ENCODE results near the gene TMCC2. TPM values are rescaled to one million over a fixed set of nuclear protein-coding genes. Genes with fewer than 3 reads are reported as not detected.

The TMCC2 gene
- total RNA-seq, 1 experiment from 2014 or later: 3.1 TPM

DNA sequence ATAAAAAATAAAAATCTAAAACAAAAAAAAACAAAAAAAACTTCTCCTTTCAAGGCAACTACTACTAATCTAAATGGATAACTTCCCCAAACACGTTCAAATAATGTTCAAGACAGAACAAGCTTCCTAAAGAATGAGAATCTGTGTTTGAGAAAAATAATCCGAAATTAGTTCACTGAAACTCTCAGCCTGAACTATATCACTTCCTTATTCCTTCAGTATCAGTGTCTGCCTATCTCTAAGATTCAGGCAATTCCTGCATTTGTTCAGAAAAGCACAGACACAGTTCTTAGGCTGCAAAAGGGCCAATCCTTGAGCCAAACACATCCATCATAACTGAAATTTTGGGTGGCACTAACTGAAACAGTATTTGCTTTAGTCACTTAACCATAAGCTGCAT is 38.6 kb upstream of the TMCC2 start:
- Histone ChIP-seq H3K36me3 (ENCODE audit: control insufficient read depth, insufficient read depth, low read length) (no peaks in the 10 kb centered on the region), H3K9me3 (ENCODE audit: control insufficient read depth, insufficient read depth, low read depth, low read length) (no peaks in the 10 kb centered on the region), H3K27me3 (ENCODE audit: control insufficient read depth, insufficient read depth, low read length) (no peaks in the 10 kb centered on the region), H3K4me3 (ENCODE audit: low read depth in 2 of 2, low read length in 2 of 2) (no peak overlapping the region), H3K27ac (ENCODE audit: low read length) (no peak overlapping the region), H3K4me1 (ENCODE audit: control insufficient read depth, insufficient read depth, low read length) (0 out of 2 replicates have a peak, but pooled peaks cover 6% of the 10 kb centered on the region)
- ChIA-PET CTCF (no interaction called here), POLR2A (no interaction called here)
- intact Hi-C loops (cut with micrococcal nuclease; ENCODE audit: unreplicated experiment): no loop called here
- no TSS peak for BruUV-seq (replicated peaks)
- in situ Hi-C loops (cut with HindIII; ENCODE audit: low pct_unique_long_range_greater_than_20kb, low sequenced_read_pairs): no loop called here
- DNase-seq (ENCODE audit: low read depth, low spot score) (no peak), ATAC-seq (no peak)
- TF ChIP-seq POLR2AphosphoS5 (IDR thresholded peaks at IDR 0.05; ENCODE audit: low read depth, low read length) (no peak), TCF7L2 (IDR thresholded peaks at IDR 0.05; ENCODE audit: low read depth, low read length) (no peak), REST (IDR thresholded peaks at IDR 0.05; ENCODE audit: insufficient read depth in 1 of 2, low read depth in 2 of 2, low read length in 1 of 2) (no peak), SIN3A (IDR thresholded peaks at IDR 0.05; ENCODE audit: borderline replicate concordance, insufficient read depth, low read depth, low read length) (no peak)
- TF ChIP-seq, protein P1, sequence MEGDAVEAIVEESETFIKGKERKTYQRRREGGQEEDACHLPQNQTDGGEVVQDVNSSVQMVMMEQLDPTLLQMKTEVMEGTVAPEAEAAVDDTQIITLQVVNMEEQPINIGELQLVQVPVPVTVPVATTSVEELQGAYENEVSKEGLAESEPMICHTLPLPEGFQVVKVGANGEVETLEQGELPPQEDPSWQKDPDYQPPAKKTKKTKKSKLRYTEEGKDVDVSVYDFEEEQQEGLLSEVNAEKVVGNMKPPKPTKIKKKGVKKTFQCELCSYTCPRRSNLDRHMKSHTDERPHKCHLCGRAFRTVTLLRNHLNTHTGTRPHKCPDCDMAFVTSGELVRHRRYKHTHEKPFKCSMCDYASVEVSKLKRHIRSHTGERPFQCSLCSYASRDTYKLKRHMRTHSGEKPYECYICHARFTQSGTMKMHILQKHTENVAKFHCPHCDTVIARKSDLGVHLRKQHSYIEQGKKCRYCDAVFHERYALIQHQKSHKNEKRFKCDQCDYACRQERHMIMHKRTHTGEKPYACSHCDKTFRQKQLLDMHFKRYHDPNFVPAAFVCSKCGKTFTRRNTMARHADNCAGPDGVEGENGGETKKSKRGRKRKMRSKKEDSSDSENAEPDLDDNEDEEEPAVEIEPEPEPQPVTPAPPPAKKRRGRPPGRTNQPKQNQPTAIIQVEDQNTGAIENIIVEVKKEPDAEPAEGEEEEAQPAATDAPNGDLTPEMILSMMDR (IDR thresholded peaks at IDR 0.05): no peak

DNA sequence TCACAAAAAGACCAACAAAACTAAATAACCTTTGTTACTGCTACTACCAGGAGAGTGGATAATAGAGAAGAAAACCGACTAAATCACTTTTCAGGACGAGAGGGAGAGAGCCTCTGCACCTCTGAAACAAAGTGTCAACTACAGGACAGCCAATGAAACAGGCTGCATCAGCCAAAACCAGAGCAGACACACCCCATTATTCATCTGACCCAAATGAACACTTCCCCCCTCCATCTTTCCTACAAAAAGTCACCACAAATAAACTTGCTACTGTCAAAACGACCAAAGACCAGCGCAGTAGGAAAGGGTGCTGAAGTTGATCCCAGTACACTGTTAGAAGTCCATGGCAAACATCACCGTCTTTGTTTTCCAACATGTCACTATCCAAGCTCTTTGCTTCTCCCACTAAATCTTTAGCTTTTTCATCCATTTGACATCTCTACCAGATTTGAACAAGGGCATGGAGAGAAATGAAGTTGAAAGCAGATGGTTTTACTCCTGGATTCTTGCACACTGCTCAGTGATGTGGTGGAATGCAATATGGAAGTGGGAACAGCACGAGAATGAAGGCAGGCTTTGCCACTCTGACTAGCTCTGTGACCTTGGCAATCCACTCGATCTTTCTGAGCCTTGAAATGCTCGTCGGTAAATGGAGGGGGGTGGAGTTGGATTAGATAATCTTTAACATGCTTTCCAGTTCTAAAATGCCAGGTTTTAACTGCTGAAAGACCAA is 36.7 kb upstream of the TMCC2 start:
- no TSS peak for BruUV-seq (replicated peaks)
- H3K36me3 ChIP-seq (ENCODE audit: control insufficient read depth, insufficient read depth, low read length): no peaks in the 10 kb centered on the region
- no peaks in the 10 kb centered on the region for H3K27me3 ChIP-seq (ENCODE audit: control insufficient read depth, insufficient read depth, low read length)
- in situ Hi-C loops (cut with HindIII; ENCODE audit: low pct_unique_long_range_greater_than_20kb, low sequenced_read_pairs): no loop called here
- DNase-seq (ENCODE audit: low read depth, low spot score) (no peak), ATAC-seq (no peak)
- H3K4me3 ChIP-seq (ENCODE audit: low read depth in 2 of 2, low read length in 2 of 2): no peak overlapping the region
- no peak overlapping the region for H3K27ac ChIP-seq (ENCODE audit: low read length)
- ChIA-PET POLR2A (no interaction called here), CTCF (no interaction called here)
- TF ChIP-seq SIN3A (IDR thresholded peaks at IDR 0.05; ENCODE audit: borderline replicate concordance, insufficient read depth, low read depth, low read length) (no peak), REST (IDR thresholded peaks at IDR 0.05; ENCODE audit: insufficient read depth in 1 of 2, low read depth in 2 of 2, low read length in 1 of 2) (no peak), TCF7L2 (IDR thresholded peaks at IDR 0.05; ENCODE audit: low read depth, low read length) (no peak), POLR2AphosphoS5 (IDR thresholded peaks at IDR 0.05; ENCODE audit: low read depth, low read length) (no peak)
- H3K9me3 ChIP-seq (ENCODE audit: control insufficient read depth, insufficient read depth, low read depth, low read length): no peaks in the 10 kb centered on the region
- H3K4me1 ChIP-seq (ENCODE audit: control insufficient read depth, insufficient read depth, low read length): 0 out of 2 replicates have a peak, but pooled peaks cover 6% of the 10 kb centered on the region
- intact Hi-C loops (cut with micrococcal nuclease; ENCODE audit: unreplicated experiment): no loop called here
